Stimulated activated CD4-positive, alpha-beta T cell treated with anti-CD3 and anti-CD28 coated beads, Interleukin-15, amount 100 ng/mL, for 48 hours (primary cell): Measurements from ENCODE around the gene SIRPB2.
"Not testable (repeated sequence)": the region's sequence is repeated elsewhere in the genome, so short reads cannot be mapped to it uniquely, and the experiment has no call there.

Experiments used
- DNase-seq, 2 donors: peaks; one replicate each; pipeline ENCODE4 v3.0.0-alpha.2; 2020; ENCODE audit warnings: low read depth in 2 of 2

Gene SIRPB2

DNA sequence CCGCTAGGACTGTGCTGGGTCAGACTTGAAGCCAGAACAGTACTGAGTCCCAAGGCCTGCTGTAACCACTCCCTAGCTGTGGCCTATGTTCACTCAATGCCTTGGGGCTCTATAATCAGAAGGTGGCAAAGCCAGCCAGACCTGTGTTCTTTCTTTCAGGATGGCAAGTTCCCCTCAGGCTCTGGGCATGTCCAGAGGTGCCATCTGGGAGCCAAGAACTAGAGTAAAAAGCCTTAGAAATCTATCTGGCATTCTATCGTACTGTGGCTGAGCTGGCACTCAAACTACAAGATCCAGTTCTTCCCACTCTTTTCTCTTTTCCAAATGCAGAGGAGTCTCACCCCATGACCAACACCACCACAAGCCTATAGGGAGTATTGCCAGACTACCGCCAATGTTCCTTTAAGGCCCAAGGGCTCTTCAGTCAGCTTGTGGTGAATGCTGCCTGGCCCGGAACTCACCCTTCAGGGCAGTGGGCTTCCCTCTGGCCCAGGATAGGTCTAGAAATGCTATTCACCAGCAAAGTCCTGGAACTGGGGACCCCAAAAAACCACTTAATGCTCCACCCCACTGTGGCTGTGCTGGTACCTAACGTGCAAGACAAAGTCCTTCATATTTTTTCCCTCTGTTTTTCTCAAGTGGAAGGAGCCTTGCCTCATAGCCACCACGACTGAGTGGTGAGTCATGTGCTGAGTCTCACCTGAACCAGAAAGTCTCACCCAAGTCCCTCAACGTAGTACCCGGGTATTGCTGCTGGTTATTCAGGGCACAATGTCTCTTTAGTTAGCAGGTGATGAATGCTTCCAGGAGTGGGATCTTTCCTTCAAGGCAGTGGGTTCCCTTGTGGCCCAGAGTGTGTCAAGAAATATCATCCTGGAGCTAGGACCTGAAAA, 8.6 kb upstream of the SIRPB2 start:
- no peak for DNase-seq

GRCh38 chr20:1497371-1497770, 6.2 kb upstream of the SIRPB2 start:
- not testable (repeated sequence) for DNase-seq

- DNase-seq, result no peak
Measured at GRCh38 chr20:1496930-1497329, 5.7 kb upstream of the SIRPB2 start.

GRCh38 chr20:1494436-1494835, 3.2 kb upstream of the SIRPB2 start:
- DNase-seq, result no peak

GRCh38 chr20:1493536-1493935, 2.3 kb upstream of the SIRPB2 start:
- no peak for DNase-seq

DNA sequence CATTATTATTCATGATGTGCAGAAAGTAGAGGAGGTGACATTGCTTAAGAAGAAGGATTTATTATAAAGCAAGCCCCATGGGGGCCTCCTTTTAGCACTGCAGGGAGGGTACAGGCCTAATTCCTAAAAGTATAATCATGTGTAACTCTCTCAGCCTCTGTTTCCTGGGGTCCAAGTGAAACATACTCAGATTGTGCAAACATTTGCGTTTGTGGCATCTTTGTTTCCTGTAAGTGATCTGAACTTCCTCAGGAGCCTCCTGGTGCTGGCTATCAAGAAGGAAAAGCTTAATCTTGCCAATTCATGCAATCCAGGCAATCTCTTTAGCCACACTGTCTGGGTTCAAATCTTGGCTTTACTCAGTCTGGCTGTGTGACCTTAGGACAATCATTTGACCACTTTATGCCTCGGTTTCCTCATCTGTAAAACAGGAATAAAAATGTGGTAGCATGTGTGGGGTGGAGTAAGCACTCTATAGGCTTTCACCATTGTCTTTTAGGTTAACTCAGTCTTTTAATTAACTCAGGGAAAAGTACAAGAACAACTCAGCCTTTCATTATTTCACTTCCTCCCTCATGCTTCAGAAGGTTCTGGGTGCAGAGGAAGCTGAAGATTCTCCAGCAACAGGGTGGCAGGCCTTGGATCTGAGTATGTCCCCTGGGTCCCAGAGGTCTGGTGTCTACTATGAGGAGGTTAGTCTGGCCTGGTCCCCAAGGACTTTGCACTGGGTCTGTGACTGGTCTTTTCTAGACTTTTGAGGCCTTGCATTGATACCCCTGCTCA, 831 bp upstream of the SIRPB2 start:
- DNase-seq, result no peak

DNA sequence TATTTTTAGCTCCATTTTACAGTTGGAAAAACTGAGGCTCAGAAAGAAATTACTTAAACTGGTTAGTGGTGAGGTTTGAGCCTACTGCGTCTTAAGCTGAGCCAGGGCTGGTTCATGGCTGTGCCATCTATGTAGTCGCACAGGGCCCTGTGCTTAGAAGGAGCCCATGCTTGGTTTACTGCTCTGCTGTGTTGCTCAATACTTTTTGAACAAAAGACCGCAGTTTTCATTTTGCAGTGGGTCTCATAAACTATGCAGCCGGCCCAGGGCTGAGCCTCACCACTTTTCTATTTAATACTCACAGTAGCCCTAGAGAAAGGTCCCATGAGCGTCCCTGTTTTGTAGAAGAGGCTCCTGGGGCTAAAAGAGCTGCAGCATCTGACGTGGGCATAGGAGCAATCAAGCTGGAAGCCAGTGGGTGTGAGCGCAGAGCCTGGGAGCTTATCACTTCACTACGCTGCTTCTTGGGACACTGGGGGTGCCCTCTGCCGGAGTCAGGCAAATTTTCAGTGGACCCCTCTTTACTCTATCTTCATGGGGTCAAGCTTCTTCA, 501 bp downstream of the SIRPB2 start:
- no peak for DNase-seq

- no peak for DNase-seq
Measured at GRCh38 chr20:1489764-1490436, 1.3 kb downstream of the SIRPB2 start.

DNA sequence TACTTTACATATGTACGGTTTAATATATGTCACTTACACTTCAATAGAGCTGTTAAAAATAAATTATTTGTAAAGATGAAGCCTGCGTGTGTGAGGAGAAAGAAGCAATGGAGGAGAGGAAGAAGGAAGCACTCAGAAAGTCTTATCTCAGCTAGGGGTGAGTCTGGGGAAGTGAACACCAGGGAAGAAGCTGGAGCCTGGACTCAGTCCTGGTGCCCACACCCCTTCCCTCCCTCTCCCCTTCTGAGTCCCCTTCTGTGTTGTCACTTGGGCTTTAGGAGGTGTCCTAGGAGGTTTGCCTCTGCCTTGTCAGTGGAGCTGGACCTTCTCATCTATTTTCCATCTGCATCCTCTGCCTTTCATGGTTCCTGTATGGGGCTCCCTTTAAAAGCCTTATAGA, 1.9 kb downstream of the SIRPB2 start:
- no peak for DNase-seq

DNA sequence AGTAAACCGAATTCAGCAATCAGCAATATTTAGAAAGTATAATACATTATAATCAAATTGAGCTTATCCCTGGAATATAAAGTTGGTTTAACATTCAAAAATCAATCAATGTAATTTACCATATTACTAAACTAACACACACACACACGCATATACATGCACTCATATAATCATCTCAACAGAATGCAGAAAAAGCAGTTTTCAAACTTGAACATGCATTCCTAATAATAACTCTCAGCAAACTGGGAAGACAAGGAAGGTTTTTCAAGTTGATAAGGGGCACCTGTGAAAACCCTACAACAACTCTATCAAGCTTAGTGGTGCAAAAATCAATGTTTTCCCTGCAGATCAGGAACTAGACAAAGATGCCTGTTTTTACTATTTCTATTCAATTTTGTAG, 4.7 kb downstream of the SIRPB2 start:
- no peak for DNase-seq

- DNase-seq, result no peak
Measured at GRCh38 chr20:1484438-1485116, 6.6 kb downstream of the SIRPB2 start.

- no peak for DNase-seq
Measured at GRCh38 chr20:1479831-1480595, 11.2 kb downstream of the SIRPB2 start.

DNA sequence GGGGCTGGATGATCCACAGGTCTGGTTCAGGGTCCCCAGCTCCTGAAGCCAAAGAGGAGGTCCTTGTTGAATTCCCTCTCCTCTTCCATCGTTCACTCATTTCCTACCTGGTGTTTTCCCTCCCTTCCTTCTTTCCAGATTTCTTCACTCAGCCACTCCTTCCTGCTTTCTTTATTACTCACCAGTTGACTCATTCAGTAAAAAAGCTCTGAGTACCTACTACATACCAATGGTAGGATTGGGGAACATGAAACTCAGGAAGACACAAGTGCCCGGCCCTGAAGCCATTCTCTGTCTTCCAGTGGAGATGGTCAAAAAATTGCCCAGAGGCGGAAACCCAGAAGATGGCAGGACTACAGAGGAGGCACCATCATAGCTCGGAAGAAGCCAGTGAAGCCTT, 12.7 kb downstream of the SIRPB2 start:
- no peak for DNase-seq

DNA sequence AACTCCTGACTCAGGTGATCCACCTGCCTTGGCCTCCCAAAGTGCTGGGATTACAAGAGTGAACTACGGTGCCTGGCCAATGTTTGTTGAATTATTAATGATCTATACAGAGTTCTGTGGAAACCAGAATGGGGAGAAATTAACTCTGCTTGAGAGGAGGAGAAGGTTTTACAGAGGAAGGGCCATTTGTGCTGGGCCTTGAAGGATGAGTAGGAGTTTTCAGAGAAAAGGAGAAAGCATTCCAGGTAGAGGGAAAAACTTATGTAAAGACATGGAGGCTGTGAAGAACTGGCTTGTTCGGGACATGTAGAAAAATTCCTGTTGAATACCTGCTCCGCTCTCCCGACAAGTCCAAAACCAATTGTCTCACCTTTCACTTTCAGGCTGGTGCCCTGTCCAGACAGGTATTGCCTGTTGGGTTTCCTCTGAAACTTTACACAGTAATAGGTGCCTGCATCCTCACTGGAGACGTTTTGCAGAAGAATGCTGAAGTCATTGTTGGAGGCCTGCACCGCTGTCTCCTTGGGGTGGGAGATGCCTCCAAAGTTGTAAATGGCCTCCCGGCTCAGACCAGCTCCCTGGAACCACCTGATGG, 13.2 kb downstream of the SIRPB2 start:
- DNase-seq, result no peak

- DNase-seq, result no peak
Measured at GRCh38 chr20:1474817-1475603, 16.2 kb downstream of the SIRPB2 start.

DNA sequence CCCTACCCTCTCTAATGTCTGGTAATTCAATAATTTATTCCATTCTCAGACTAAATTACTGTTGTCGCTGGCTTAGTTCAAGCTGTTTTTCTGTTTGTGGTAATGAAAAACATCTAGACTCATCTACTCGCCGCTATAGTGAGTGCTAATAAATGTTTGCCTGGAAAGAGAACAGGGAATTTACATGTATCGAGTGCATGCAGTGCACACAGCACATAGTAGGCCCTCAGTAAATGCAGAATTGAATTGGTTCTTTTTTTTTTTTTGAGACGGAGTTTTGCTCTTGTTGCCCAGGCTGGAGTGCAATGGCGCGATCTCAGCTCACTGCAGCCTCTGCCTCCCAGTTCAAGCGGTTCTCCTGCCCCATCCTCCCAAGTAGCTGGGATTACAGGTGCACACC, 16.9 kb downstream of the SIRPB2 start:
- no peak for DNase-seq

DNA sequence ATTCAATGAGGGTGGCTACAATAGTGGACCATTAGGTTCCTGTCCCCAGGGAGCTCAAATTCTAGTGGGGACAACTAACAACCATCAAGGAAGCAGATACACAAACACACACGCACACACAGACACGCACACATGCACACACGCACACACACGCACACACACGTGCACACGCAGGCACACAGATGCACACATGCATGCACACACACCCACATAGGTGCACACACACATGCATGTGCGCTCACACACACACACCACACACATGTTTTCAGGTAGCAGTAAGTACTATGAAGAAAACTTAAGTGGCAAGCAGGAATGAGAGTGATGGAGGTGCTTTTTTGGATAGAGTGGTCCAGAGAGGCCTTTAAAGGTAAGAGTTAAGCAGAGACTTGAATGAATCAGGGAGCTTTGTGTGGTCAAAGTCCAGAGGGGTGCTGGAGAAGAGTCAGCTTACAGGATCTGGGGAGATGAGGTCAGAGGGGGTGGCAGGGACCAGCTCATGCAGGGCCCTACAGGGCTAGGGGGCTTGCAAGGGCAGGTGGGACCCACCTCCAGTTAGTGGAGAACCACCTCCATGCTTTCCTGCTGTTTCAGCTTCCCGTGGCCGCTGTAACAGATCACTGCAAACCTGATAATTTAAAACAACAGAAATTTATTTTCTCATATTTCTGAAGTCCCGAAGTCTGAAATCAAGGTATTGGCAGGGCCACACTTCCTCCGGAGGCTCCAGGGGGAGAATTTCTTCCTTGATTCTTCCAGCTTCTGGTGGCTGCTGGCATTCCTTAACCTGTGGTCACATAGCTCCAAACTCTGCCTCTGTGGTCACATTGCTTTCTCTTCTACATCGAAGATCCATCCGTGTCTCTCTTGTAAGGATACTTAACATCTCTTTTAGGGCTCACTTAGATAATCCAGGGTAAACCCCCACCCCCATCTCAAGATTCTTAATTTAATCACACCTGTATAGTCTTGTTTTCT, 17.7 kb downstream of the SIRPB2 start:
- no peak for DNase-seq

- DNase-seq, result no peak
Measured at GRCh38 chr20:1472556-1473245, 18.5 kb downstream of the SIRPB2 start.
